HG02840 (cell line): ENCODE data around the gene METAP1D.
"Not testable (repeated sequence)": the region's sequence is repeated elsewhere in the genome, so short reads cannot be mapped to it uniquely, and the experiment has no call there.

ENCODE experiments used
- ATAC-seq: cut with Tn5 transposase; IDR thresholded peaks from one replicate; pipeline ENCODE4 v1.9.1; 2021; ENCODE audit warnings: mild to moderate bottlenecking, moderate library complexity, moderate number of reproducible peaks; ENCODE audit not compliant: unreplicated experiment, low FRiP score

The METAP1D gene

DNA sequence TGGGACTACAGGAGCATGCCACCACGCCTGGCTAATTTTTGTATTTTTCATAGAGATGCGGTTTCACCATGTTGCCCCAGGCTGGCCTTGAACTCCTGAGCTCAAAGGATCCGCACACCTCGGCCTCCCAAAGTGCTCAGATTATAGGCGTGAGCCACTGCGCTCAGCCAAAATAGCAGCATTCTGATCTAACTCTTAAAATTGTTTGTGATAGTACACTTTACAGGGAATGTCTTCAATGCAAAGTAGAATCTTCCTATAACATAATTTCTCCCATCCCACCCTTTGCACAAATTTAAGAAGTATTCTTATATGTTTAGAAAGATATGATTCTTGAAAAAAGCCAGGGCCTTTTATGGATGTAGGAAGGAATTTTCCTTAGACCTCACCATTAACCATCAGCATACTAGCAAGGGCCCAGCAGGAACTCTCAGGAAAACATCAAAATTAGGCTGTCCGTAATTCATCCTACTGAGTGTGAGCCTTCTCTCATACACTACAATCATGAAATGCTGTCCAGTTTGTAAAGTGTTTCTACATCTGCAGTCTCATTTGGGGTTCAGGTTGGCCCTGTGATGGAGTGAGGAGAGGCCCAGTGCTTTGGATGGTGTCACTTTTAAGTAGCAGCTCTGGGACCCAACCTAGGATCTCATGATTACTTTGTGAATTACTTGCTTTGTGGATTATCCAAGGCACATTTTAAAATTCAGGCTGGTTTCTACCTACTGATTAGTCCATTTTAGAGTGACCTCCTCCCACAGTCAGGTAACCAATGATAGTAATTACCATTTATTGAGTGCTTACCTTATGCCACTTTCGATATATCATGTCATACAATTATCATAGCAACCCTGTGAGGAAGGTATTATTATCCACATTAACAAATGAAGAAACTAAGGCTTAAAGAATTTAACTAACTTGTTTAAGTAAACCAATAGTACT is 48.1 kb downstream of the METAP1D start:
- ATAC-seq: no peak

DNA sequence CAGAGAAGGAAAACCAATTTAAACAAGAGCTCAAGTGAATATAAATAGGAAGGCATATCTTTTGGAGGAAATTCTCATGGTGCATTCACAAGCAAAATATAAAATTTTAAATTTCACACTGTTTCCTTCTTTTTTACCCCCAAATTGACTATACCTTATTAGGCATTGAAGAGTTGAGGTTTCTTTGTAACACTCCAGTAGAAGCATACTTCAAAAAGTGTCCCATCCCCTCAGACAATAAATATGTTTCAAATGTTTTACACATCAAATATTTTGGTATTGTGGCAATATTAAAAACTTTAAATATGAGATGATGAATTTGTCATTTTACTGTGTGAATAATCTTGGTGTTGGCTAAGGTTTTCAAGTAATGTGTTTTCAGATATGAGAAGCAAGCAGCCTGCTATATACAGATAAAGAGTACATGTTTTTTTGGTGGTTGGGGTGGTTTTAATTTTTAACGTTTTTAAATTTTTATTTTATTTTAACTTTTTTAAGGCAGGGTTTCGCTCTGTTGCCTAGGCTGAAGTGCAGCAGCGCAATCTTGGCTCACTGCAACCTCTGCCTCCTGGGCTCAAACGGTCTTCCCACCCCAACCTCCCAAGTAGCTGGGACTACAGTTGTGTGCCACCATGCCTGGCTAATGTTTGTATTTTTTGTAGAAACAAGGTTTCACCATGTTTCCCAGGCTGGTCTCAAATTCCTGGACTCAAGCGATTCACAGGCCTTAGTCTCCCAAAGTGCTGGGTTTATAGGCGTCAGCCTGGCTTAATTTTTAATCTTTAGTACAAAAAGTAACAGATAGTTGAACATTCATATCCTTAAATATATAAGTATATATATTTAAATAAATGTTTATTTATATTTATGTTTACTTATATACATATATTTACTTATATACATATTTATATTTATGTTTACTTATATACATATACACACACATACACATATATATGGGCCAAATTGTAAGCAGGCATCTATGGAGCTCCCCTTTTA is 49.1 kb downstream of the METAP1D start:
- no peak for ATAC-seq

DNA sequence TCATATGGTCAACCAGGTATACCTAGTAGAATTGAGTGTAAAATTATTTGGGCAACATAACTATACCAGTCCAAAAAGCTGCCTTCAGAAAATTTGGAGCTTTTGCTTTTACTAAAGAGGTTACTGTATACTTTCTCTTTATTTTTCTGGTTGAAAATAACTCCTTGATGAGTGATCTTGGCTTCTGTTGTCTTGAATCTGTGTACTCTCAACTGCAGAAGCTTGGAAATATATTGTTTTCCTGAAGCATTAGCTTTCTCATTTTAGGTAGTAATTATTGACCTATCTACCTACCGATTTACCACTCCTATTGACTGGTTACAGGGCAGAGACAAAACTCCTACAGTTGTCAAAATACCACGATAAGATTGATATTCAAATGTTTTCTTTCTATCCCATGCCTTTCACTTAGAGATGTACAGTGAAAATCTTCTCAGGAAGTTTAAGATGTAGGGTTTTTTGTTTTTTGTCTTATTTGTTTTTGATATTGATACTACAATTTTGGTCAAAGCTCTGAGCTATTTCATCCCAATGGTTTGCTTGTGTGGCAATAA is 49.9 kb downstream of the METAP1D start:
- ATAC-seq: no peak

DNA sequence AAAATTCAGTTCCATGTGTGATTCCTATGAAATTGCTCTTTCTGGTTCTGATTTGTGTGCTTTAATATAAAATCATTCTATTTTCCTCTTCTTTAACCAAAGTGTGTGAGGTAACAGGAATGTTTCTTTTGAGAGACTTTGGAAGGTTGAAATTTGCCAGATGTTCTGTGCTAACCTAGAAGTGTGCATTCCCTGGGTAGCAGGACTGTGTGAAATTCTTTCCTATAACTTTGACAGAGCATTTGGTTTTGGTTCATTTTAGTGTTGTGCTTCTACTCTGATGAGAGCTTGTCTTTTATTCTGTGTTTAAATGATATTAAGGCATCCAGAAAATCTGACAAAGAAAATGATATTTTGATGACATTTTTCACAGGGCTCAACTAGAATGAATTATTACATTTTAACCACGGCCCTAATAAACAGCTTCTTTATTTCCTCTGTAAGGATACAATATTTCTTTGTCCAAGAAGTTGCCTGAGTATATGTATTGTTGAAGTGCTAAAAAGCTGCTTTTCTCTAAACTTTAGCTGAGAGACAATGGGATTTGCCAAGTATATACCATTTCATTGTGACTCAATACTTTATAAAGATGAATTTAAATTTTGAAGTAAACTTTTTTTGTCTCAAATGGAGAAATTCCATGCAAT is 50.8 kb downstream of the METAP1D start:
- no peak for ATAC-seq

DNA sequence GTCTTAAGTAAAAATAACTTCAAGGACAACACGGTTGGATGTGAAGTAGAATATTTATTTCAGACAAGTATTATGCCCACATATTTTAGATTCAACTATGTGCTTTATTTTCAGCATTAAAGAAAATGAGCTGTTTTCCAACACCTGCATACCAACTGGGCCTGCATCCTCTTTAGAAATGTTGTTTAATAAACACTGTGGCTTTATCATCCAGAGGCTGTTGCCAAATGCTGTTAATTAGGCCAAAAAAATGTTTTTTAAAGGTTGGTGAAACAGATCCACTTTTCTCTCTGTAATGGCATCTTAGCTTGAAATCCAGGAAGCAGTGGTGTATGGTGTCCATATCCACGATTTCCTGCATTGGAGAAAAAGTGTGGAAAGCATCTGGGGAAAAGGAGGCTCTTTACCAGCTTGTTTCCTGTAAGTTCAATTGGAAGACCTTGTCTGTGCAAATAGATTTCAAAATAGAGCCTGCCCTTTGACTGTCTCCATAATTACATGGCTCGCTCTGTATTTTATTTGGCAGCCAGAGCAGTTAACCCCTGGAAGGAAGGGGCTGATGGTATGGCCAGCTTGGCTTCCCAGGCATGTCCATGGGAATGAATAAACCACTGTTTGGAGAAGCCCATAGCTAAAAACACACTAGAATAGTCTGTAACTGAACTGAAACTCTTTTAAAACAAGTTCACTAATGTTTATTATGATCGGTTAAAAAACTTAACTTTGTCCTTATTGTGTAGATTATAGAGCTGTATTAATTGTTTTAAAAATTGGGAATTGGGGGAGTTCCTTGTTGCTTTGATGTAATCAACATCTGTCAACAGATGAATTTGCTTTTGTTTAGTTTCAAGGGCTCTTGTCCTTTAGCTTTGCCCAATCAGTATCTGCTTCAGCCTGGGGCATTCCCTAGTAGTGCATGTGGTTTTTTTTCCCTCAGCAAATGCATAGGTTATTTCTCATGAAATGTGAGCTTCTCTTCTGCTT is 52.5 kb downstream of the METAP1D start:
- no peak for ATAC-seq

DNA sequence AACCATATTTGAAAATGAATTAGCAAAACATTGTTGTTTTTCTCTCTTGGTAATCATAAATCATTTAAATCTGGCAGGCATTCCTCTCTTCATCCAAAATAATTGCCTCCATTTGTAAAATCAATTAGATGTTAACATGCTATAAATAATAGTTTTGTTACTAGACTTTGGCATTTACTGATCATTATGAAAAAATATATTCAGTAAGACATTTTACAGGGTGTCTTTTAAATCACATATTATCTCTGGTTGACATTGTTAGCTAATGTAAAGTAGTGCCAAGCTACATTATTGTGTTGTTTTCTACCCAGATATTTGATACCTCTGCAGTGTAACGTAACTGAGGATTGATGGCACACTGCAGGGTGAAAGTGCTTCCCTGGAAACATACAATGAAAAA is 53.7 kb downstream of the METAP1D start:
- no peak for ATAC-seq

DNA sequence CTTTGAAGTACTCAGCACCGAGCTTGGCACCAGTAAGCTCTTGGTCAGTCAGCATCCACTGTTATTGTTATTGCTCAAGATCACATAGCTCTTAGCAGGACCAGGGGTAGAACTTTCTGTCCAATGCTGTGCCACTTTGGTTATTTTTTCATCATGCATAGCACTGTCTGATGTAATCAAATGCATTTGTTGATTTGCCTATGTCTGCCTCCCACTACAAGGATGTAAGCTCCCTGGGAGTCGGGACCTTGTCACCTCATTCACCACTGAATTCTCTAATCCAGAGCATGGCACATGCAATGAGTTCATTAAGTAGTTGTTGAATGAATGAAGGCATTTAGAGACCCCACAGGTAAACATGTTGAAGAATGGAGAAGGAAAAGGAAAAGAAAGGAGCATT is 56.5 kb downstream of the METAP1D start:
- no peak for ATAC-seq

DNA sequence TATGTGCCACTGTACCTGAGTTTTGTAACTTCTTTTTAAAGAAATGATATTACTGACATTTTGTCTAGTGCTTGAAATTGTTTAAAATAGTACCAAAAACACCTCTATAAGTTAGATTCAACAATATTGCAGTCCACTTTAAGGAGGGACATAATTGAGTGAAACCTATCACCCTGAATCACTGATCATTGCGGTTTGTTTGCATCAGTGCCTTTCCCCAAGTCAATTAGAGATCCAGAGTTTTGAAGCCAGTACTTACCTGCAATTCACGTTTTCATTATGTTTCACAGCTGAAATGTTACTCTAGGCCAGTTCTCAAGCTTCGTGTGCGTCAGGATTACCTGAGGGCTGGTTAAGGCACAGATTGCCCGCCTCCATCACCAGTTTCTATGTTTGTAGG is 58.9 kb downstream of the METAP1D start:
- no peak for ATAC-seq

DNA sequence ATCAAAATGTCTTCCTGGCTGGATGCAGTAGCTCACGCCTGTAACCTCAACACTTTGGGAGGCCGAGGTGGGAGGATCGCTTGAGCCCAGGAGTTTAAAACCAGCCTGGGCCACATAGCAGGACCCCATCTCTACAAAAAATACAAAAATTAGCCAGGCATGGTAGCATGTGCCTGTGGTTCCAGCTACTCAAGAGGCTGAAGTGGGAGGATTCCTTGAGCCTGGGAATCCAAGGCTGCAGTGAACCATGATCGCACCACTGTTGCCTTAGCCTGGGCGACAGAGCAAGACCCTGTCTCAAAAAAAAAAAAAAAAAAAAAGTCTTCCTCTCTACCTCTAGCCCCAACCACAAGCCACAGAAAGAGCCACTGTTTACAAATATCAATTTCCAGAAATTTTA is 60.4 kb downstream of the METAP1D start:
- not testable (repeated sequence) for ATAC-seq

DNA sequence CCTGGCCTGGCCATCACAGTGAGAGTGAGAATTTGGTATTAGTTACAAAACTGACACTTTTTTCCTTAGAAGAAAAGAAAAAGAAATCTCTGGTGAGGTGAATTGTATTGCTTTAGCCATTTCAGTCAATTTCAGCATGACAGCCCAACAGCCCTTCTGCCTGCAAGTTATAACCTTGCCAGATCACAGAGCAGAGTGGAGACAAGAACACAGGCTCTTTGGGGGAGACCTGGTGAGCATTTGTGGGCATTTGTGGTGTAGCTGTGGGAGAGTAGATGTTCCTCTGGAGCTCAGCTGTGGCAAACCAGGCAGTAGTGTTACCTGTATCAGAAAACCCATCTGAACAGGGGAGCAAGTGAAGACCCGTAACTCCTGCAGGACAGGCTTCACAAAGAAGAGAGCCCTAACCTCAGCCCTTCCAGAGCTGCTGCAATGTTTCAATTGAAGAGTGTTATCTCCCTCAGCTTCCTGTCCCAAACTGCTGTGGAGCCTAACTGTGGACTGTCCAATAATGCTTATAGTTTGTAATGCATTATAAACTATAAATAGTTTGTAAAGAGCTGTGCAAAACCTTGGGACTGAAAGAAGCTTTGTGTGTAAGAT is 62.8 kb downstream of the METAP1D start:
- ATAC-seq: no peak

DNA sequence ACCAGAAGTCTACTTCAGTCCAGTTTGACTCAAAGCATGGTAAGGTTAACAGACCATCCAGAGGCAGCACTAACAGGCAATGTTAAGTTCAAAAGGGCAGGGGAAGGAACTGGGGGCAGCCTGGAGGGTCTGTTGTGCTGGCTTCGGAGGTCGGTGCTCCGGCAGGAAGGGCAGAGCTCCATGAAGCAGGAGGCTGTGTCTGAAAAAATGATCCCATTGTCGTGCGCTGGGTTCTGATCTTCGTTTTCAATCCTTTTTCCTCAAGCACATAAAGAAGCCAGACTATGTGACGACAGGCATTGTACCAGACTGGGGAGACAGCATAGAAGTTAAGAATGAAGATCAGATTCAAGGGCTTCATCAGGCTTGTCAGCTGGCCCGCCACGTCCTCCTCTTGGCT is 63.7 kb downstream of the METAP1D start:
- no peak for ATAC-seq

DNA sequence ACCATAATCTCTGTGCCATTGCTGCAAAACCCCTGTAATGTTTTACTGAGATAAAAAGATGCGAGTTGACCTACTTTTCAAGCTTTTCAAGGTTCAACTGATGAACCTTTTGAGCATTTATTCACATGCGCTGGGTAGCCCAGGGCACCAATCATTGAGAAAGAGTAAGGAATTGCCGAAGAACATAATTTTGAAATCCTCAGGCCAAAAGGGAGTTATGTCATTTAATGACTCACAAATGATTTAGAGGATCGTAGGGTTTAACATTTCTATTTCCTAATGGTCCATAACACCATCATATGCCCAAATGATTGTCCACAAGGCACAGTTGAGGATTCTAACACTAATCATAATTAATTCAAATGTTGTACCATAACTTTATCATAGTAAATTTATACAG is 65.4 kb downstream of the METAP1D start:
- ATAC-seq: no peak

DNA sequence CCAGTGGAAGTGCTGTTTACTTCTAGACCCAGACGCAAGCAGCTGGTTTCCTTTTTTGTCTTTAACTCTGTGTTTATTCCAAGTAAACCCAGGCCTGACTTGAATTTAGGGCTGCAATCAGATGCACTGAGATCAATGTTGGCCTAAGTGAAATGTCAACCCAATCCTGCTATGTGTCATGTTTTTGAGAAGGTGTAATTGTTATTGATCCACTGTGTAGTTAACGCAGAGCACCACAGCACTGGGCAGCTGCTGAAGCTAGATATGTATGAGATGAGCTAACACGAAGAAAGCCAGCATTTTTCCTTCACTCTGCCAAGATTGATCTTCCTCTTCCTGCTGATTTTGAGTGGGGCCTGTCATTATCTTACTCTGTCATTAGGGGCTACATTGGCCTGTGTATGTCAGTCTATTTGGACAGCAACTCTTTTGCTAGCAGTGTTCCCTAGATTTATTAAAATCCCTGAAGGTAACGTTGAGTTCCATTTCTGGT is 66.7 kb downstream of the METAP1D start:
- ATAC-seq: no peak

DNA sequence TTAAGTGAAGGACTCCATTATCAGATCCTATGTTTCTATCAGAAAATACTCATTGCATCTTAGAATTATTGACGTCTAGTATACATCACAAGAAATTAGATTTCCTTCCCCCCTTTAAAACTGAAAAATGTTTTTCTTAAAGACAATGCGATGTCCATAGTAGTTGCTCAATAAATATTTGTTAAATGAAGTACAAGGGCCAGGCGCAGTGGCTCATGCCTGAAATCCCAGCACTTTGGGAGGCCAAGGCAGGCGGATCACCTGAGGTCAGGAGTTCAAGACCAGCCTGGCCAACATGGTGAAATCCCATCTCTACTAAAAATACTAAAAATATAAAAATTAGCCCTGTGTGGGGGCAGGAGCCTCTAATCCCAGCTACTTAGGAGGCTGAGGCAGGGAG is 68.2 kb downstream of the METAP1D start:
- ATAC-seq: not testable (repeated sequence)

DNA sequence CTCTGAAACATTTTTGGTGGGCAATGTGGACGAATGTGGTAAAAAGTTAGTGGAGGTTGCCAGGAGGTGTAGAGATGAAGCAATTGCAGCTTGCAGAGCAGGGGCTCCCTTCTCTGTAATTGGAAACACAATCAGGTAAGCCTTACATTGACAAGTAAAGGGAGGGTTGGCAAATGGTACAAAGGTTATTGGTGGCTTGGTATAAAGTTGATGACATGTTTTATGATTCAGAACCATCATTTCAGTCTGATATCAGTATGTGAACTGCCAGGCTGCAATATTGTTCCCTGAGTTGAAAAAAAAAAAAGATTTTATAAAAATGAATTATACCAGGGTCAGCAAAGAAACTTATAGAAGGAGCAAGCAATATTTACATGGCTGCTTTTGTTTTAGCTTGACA is 71.2 kb downstream of the METAP1D start:
- no peak for ATAC-seq

DNA sequence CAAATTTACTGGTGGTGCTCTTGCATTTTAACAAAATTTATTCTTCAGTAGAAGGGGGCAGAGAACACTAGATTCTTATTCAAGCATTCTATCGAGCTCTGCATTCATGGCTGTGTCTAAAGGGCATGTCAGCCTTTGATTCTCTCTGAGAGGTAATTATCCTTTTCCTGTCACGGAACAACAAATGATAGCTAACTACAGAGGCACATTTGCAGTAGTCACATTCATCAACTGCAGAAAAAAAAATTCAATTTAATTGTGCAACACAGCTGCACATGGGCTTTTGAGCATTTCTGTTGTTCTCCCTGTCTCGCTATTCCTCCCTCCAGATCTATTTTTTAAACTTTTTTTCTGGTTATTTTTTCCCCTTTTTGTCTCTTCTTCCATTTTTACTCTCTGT is 72.5 kb downstream of the METAP1D start:
- ATAC-seq: no peak

DNA sequence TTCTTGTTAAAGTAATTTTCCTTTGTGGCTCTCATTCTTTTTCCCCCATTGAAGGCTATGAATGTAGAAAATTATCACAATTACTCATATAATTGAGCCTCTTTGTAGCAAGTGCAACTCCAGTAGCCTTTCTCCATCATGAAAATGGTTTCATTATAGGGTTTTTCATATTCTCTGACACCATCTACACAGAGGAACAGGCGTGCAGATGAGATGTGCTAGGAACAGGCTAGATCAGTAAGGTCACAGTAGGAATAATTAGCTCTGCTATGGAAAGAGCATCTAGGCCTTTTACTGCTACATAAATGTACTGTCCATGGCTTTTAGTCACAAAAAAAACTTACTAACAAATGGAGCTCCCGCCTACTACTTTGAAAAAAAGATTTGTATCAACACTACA is 73.0 kb downstream of the METAP1D start:
- no peak for ATAC-seq

DNA sequence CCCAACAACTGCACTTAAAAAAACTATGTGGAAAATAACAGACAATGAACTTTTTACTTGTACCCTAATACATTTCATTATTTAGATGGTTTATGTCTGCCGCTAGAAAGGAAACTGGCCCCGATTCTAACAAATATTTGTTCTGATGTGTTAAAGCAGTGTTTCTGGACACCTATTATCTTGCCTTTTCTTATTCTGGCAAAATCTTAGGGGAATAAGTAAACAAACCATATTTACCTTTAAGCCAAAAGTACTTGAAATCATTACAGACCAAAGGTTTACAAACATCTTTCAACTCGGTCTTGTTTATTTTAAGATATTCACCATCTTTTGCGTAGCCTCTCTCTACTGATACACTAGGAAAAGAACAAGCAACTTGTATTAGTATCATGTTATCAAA is 73.8 kb downstream of the METAP1D start:
- no peak for ATAC-seq

DNA sequence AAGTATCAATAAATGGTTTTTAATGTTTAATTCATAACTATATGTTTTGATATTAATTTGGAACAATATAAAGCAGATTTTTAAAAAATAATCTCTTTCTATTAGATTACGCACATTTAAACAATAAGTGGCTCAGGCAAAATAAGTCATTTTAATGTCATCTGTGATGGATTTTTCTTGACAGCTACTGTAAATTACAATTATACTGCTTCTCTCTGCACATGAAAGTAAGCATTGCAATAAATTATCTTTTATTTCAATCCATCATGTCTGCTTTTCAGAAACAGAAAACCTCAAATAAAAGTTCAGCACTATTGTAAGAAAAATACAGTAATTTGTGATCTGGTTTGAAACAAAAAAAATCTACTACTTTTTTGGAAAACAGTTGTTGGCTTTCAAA is 74.5 kb downstream of the METAP1D start:
- ATAC-seq: no peak
